ENCODE data around the gene PDGFC. TPM values are rescaled to one million over a fixed set of nuclear protein-coding genes. Genes with fewer than 3 reads are reported as not detected.

The PDGFC gene
- total RNA-seq, 1 donor from 2014 or later: 31.3 TPM

DNA sequence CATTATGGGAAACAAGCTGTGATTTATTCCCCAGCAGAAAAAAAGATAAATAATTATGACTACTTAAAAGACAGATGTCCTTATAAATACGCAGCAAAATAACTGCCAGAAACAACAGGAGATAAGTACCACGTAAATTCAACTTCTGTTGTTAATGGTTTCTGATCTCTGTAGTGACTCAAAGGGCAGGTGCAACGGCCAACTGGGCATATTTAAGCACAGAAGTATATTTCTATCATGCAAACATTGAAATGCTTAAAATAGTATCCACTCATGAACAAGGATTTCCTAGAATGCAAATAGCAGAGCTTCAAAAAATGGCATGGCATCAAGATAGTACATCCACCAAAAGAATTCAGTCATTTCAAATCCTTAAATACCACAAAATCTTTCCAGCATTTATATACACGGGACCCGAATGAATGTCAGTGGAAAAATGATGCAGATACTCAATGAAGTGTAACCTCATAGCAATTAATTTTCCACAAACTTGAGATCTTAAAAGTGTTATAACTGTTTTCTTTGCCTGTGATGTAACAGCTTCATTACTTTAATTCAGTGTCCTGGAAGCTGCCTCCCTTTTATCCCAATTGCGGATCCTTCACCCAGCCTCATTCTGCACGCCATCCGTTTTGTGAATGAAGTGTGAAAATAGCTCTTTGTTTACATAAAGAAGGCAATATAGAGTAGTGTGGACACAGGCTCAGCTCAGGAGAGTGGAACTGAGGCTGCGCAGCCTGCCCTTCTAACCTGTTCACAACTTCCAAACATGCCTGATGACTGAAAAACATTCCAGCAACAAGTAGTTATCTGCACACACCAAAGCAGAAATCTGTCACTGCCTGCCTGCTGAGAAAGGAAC is 10.2 kb downstream of the PDGFC start:
- no peaks in the 10 kb centered on the region for H3K9me3 ChIP-seq
- no peak for ATAC-seq
- no peaks in the 10 kb centered on the region for H3K36me3 ChIP-seq
- DNase-seq: no peak
- H3K27ac ChIP-seq: no peak overlapping the region
- H3K27me3 ChIP-seq: no peaks in the 10 kb centered on the region
- H3K4me1 ChIP-seq: peaks cover 8% of the 10 kb centered on the region
- H3K4me3 ChIP-seq: no peak overlapping the region
- no peak for TF ChIP-seq CTCF (IDR thresholded peaks at IDR 0.05)
- intact Hi-C loops (cut with DNase I): no loop called here

GRCh38 chr4:156959298-156959702 is 12.3 kb downstream of the PDGFC start:
- H3K27me3 ChIP-seq: no peaks in the 10 kb centered on the region
- H3K27ac ChIP-seq: no peak overlapping the region
- ATAC-seq: no peak

DNA sequence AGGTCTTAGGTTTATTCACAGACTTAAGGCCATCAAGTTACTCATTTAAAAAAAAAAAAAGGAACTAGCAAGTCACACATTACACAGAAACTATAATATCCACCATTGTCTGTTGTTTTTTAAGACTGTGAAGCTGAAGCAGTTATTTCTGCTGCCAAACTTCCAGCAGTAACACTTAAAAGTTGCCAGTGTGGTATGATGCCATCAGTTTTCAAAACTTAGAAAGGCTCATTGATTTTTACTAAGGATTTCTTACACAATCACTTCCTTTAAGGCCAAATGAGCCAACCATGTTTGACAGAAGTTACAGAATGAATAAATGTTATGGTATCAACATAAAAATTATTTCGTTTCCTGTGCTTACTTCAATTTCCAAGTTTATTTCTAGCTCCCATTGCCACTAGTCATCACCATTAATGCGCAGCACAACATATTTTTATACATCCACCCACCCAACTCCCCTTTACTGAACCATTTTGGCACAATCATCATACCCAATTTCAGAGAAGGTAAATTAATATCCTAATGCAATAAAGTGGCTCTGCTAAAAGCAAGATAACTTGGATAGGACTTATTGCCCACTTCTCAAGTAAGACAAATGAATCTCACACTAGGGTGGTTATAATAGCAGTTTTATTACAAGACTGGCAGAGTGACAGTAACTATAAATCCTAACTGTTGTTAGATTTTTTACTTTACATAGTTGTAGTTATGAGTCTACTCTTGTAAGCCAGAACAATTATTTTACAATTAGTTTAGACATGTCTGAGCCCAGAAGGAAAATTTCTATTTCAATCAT is 13.1 kb downstream of the PDGFC start:
- DNase-seq: no peak
- intact Hi-C loops (cut with DNase I): no loop called here
- Histone ChIP-seq H3K36me3 (no peaks in the 10 kb centered on the region), H3K27ac (no peak overlapping the region), H3K27me3 (no peaks in the 10 kb centered on the region), H3K4me1 (peaks cover 8% of the 10 kb centered on the region), H3K9me3 (no peaks in the 10 kb centered on the region), H3K4me3 (no peak overlapping the region)
- ATAC-seq: no peak
- no peak for TF ChIP-seq CTCF (IDR thresholded peaks at IDR 0.05)

More at GRCh38 chr4:156959298-156959702, 12.3 kb downstream of the PDGFC start:
- no peaks in the 10 kb centered on the region for H3K9me3 ChIP-seq
- intact Hi-C loops (cut with DNase I): no loop called here
- no peak for DNase-seq
- no peak for TF ChIP-seq CTCF (IDR thresholded peaks at IDR 0.05)
- H3K36me3 ChIP-seq: no peaks in the 10 kb centered on the region
- no peak overlapping the region for H3K4me3 ChIP-seq
- H3K4me1 ChIP-seq: peaks cover 8% of the 10 kb centered on the region

- H3K4me1 ChIP-seq: peaks cover 8% of the 10 kb centered on the region
- no peaks in the 10 kb centered on the region for H3K27me3 ChIP-seq
- no peaks in the 10 kb centered on the region for H3K36me3 ChIP-seq
- no peak overlapping the region for H3K4me3 ChIP-seq
- H3K27ac ChIP-seq: no peak overlapping the region
- DNase-seq: no peak
- TF ChIP-seq CTCF (IDR thresholded peaks at IDR 0.05): no peak
- intact Hi-C loops (cut with DNase I): no loop called here
- no peaks in the 10 kb centered on the region for H3K9me3 ChIP-seq
- no peak for ATAC-seq
These were observed 14.0 kb downstream of the PDGFC start for GRCh38 chr4:156957556-156957955.

- no peak for TF ChIP-seq CTCF (IDR thresholded peaks at IDR 0.05)
- no peak overlapping the region for H3K4me3 ChIP-seq
- intact Hi-C loops (cut with DNase I): no loop called here
- no peaks in the 10 kb centered on the region for H3K36me3 ChIP-seq
- no peaks in the 10 kb centered on the region for H3K27me3 ChIP-seq
- ATAC-seq (no peak), DNase-seq (no peak)
- H3K9me3 ChIP-seq: no peaks in the 10 kb centered on the region
- H3K4me1 ChIP-seq: peaks cover 4% of the 10 kb centered on the region
- no peak overlapping the region for H3K27ac ChIP-seq
These were observed 14.7 kb downstream of the PDGFC start for GRCh38 chr4:156956826-156957368.
